Ectodermal cell (in vitro differentiated cells): ENCODE data around the gene LAIR1.
"Not testable (repeated sequence)": the region's sequence is repeated elsewhere in the genome, so short reads cannot be mapped to it uniquely, and the experiment has no call there.

Source experiments
- H3K27ac ChIP-seq: 2 replicates; pipeline ENCODE4 v1.7.0; 2013; ENCODE audit warnings: mild to moderate bottlenecking, low read depth, low read length; ENCODE audit not compliant: insufficient read depth, poor library complexity, severe bottlenecking
- H3K27me3 ChIP-seq: 2 replicates; pipeline ENCODE4 v1.7.0; 2013; ENCODE audit warnings: mild to moderate bottlenecking, low read length; ENCODE audit not compliant: insufficient read depth, control insufficient read depth, poor library complexity, severe bottlenecking
- H3K36me3 ChIP-seq: one replicate; pipeline ENCODE4 v1.7.0; 2013; ENCODE audit warnings: low read length; ENCODE audit not compliant: control insufficient read depth, insufficient read depth
- H3K4me1 ChIP-seq: one replicate; pipeline ENCODE4 v1.7.0; 2013; ENCODE audit warnings: low read length; ENCODE audit not compliant: control insufficient read depth, insufficient read depth
- H3K4me3 ChIP-seq: 2 replicates; pipeline ENCODE4 v1.7.0; 2013; ENCODE audit warnings: low read depth, low read length, control low read depth; ENCODE audit not compliant: insufficient read depth
- H3K9me3 ChIP-seq: 2 replicates; pipeline ENCODE4 v1.7.0; 2013; ENCODE audit warnings: mild to moderate bottlenecking, low read length, moderate library complexity; ENCODE audit not compliant: control insufficient read depth
- WGBS, 2 experiments: methylation state at CpG; one replicate each; pipeline ENCODE4 v1.1.7; 2013; ENCODE audit warnings: missing lambda C conversion rate in 2 of 2; 5-methylcytosine and 5-hydroxymethylcytosine counted together

Gene LAIR1

DNA sequence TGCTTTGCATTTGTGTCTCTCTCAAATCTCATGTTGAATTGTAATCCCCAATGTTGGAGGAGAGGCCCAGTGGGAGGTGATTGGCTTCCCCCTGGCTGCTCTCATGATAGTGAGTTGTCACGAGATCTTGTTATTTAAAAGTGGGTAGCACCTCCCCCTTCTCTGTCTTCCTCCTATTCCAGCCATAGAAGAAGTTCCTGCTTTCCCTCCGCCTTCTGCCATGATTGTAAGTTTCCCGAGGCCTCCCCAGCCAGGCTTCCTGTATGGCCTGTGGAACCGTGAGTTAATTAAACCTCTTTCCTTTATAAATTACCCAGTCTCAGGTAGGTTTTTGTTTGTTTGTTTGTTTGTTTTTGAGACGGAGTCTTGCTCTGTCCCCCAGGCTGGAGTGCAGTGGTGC lies 29.6 kb downstream of the LAIR1 start:
- no peaks in the 10 kb centered on the region for H3K36me3 ChIP-seq
- WGBS, 2 experiments: 70 to 77% methylated on average over 4 to 5 of the region's 5 CpGs
- H3K4me1 ChIP-seq: no peaks in the 10 kb centered on the region
- no peak overlapping the region for H3K4me3 ChIP-seq
- H3K27me3 ChIP-seq: no peaks in the 10 kb centered on the region
- no peak overlapping the region for H3K27ac ChIP-seq
- no peaks in the 10 kb centered on the region for H3K9me3 ChIP-seq

DNA sequence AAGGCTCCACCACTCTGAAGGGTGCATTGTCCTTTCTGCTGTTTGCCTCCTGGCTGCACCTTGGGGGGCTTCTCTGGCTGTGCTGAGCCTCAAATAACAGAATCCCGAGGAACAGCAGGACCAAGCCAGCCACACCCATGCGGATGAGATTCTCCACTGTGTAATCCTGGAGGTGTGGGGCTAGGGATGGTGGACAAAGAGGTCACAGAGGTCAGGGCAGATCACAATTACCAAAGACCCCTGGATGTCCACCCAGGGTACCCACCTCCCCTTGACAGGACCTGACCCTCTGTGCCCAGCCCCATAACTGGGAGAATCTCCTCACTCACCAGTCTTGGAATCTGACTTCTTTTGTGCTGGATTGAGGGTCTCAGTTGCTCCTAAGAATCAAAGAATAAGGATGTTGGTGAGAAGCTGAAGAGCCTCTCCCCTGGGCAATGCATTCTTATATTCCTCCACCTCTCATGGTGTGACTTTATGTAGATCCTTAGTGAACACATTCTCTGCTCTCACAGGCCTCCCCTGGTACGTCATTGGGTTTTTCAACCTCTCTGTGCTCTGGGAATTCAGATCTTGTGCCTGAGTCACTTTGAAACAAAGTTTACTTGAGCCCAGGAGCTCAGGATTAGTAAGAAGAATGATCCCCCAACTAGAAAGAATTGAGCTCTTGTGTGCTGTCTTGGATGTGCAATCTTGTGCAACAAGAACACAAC lies 31.0 kb downstream of the LAIR1 start:
- Histone ChIP-seq H3K27me3 (no peaks in the 10 kb centered on the region), H3K4me1 (no peaks in the 10 kb centered on the region), H3K4me3 (no peak overlapping the region), H3K9me3 (no peaks in the 10 kb centered on the region), H3K27ac (no peak overlapping the region), H3K36me3 (no peaks in the 10 kb centered on the region)
- WGBS, 2 experiments: 92% methylated on average over 3 of the region's 3 CpGs

GRCh38 chr19:54332149-54332548 lies 32.6 kb downstream of the LAIR1 start:
- H3K27ac ChIP-seq: no peak overlapping the region
- 80 to 91% methylated on average over 7 of the region's 7 CpGs for WGBS, 2 experiments
- H3K27me3 ChIP-seq: no peaks in the 10 kb centered on the region
- H3K4me3 ChIP-seq: no peak overlapping the region
- H3K9me3 ChIP-seq: no peaks in the 10 kb centered on the region
- H3K4me1 ChIP-seq: no peaks in the 10 kb centered on the region
- no peaks in the 10 kb centered on the region for H3K36me3 ChIP-seq

GRCh38 chr19:54331626-54332025 lies 33.1 kb downstream of the LAIR1 start:
- H3K36me3 ChIP-seq: no peaks in the 10 kb centered on the region
- H3K4me1 ChIP-seq: no peaks in the 10 kb centered on the region
- H3K27me3 ChIP-seq: no peaks in the 10 kb centered on the region
- WGBS, 2 experiments: 89 to 92% methylated on average over 7 of the region's 7 CpGs
- no peaks in the 10 kb centered on the region for H3K9me3 ChIP-seq
- H3K27ac ChIP-seq: no peak overlapping the region
- no peak overlapping the region for H3K4me3 ChIP-seq

DNA sequence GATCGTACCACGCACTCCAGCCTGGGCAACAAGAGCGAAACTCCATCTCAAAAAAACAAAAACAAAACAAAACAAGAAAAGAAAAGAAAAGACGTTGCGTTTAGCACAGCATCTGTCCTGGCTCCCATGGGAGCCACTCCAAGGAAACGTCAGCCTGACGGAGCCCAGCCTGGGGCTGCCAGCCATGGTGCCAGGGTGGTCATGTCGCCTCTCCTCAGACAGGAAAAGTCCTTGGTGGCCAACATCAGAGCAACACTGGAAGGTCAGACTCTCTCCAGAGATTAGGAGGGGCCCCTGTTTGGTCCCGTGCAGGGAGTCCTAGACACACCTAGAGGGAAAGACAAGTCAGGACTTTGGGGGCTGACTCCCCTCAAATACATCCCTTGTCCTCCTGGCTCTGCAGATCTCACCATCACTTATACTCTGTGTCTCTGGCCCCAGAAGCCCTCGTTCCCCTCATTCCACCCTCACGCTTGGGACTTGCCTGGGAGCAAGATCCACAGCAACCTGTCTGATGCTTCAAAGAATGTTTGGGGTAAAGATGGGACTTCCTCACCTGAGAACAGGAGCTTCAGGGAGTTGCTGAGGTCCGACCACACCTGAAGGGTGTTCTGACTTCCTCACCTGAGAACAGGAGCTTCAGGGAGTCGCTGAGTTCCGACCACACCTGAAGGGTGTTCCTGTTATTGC lies 35.1 kb downstream of the LAIR1 start:
- Histone ChIP-seq H3K4me1 (no peaks in the 10 kb centered on the region), H3K27ac (no peak overlapping the region), H3K27me3 (no peaks in the 10 kb centered on the region), H3K9me3 (no peaks in the 10 kb centered on the region), H3K4me3 (no peak overlapping the region), H3K36me3 (no peaks in the 10 kb centered on the region)
- 89% methylated on average over 14 of the region's 14 CpGs for WGBS, 2 experiments

GRCh38 chr19:54328781-54329180 lies 36.0 kb downstream of the LAIR1 start:
- H3K27ac ChIP-seq, H3K36me3 ChIP-seq, H3K4me3 ChIP-seq, H3K4me1 ChIP-seq, H3K27me3 ChIP-seq, H3K9me3 ChIP-seq: not testable (repeated sequence)
- 84 to 87% methylated on average over 5 of the region's 5 CpGs for WGBS, 2 experiments

DNA sequence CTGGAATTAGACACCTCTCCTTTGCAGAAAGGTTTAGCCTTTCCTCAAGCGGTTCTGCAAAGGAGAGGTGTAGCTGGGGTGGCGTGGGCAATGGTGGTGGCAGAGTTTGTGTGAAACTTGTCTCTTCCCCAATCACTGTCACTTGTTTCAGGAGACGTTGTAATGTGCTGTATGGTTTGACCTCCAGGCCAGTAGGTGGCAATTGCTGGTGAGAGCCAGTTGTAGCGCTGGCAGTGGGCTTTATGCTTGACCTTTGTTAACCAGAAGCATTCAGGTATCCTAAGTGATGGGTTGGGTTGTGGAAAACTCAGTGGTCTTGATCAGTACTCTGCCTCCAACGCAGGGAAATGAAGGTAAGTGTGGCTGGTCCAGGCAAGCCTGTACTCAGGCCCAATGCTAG lies 39.1 kb downstream of the LAIR1 start:
- H3K27me3 ChIP-seq: no peaks in the 10 kb centered on the region
- H3K27ac ChIP-seq: no peak overlapping the region
- H3K4me3 ChIP-seq: no peak overlapping the region
- no peaks in the 10 kb centered on the region for H3K4me1 ChIP-seq
- H3K9me3 ChIP-seq: peaks cover 2% of the 10 kb centered on the region
- WGBS, 2 experiments: 82 to 84% methylated on average over 5 of the region's 5 CpGs
- H3K36me3 ChIP-seq: no peaks in the 10 kb centered on the region

DNA sequence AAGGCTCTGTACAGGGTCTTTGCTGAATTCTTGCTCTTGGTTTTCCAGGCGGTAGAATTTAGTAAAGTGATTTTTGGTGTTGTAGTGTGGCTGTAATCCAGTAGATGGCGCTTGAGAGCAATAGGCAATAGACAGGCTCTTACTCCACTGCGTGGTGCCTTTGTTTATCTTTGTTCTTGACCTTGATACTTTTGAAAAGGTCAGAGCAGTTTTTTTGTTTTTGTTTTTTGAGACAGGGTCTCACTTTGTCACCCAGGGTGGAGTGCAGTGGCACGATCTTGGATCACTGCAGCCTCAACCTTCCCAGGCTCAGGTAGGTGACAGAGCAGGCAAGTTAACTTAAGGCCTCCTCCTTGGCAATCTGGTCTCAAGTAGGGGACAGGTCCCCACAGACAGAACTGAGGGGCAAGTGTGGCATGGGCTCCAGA lies 39.5 kb downstream of the LAIR1 start:
- Histone ChIP-seq H3K9me3 (peaks cover 2% of the 10 kb centered on the region), H3K4me3 (no peak overlapping the region)
- 16 to 21% methylated on average over 4 of the region's 4 CpGs for WGBS, 2 experiments

DNA sequence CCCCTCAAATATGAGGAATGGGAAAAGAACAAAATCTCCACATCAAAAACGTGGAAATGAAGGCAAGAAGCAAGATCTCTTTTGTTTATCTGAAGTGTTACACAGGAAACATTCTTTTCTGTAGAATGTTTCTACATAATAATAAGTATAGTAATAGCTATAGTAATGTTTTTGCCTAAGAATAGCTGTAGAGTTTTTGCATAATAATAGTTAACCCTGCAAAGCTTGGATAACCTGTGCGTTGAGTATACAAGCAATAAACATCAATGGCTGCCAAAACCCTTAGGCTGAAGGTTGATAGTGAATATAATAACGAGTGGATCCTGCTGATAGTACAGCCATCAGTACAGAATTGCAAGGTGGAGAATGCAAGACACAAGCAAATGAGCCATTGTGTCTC lies 40.7 kb downstream of the LAIR1 start:
- WGBS, 2 experiments: 4 to 7% methylated on average over 2 of the region's 3 CpGs
- Histone ChIP-seq H3K4me3 (no peak overlapping the region), H3K4me1 (no peaks in the 10 kb centered on the region), H3K36me3 (no peaks in the 10 kb centered on the region), H3K9me3 (peaks cover 2% of the 10 kb centered on the region), H3K27ac (no peak overlapping the region), H3K27me3 (no peaks in the 10 kb centered on the region)

More for the DNA sequence above, 39.5 kb downstream of the LAIR1 start:
- Histone ChIP-seq H3K27me3 (no peaks in the 10 kb centered on the region), H3K27ac (no peak overlapping the region), H3K4me1 (no peaks in the 10 kb centered on the region), H3K36me3 (no peaks in the 10 kb centered on the region)

DNA sequence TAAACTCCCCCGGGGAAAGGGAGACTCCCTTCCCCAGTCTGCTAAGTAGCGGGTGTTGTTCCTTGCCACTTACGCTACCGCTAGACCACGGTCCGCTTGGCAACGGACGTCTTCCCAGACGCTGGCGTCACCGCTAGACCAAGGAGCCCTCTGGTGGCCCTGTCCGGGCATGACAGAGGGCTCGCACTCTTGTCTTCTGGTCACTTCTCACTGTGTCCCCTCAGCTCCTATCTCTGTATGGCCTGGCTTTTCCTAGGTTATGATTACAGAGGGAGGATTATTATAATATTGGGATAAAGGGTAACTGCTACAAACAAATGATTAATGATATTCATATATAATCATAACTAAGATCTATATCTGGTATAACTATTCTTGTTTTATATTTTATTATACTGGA lies 41.8 kb downstream of the LAIR1 start:
- H3K9me3 ChIP-seq, H3K4me1 ChIP-seq, H3K4me3 ChIP-seq, H3K36me3 ChIP-seq, H3K27ac ChIP-seq, H3K27me3 ChIP-seq: not testable (repeated sequence)
- WGBS, 2 experiments: no CpG with 5 or more reads among the region's 13 CpGs
